Fibroblast of upper back skin (primary cell): ENCODE data around the gene PDK1.

Experiments used
- DNase-seq: peaks from one replicate; pipeline ENCODE4 v3.0.0-alpha.2; 2013

PDK1 gene

DNA sequence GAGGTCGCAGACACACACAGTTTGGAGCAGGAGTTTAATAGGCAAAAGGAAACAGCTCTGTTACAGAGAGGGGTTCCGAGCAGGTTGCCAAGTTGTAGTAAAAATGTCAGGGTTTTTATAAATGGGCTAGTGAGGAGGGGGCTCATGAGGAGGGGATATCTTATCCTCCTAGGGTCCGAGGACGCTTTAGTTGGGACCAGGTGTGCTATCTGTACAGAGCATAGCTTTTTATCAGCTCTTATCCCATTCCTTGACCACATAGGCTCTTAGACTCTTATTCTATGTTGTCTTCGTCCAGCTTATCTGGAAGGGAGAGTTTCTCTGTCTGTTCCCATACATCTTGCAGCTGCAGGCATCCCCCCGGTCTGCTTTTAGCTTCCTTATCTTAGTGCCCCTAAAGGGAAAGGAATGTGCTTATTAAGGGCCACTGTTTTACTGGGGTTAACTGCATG is 44.7 kb downstream of the PDK1 start:
- no peak for DNase-seq

DNA sequence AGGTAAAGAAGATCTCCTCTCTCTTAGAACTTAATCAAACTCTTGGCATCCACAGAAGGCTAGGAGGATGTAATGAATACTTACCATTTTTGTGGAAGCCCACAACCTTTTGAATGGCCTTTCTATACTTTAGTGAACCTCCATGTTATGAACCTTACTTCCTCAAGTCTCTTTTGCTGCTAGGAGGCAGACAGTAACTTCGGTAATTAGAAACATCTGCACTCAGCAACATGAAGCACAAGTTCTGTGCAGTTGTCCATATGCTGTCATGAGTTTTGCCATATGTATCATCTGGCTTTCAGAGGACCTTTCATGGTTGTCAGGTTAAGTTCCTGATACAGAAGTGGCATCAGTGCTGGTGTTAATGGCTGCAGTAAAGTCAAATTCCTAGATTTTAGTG is 50.4 kb downstream of the PDK1 start:
- peak; percentile 86 for DNase-seq

DNA sequence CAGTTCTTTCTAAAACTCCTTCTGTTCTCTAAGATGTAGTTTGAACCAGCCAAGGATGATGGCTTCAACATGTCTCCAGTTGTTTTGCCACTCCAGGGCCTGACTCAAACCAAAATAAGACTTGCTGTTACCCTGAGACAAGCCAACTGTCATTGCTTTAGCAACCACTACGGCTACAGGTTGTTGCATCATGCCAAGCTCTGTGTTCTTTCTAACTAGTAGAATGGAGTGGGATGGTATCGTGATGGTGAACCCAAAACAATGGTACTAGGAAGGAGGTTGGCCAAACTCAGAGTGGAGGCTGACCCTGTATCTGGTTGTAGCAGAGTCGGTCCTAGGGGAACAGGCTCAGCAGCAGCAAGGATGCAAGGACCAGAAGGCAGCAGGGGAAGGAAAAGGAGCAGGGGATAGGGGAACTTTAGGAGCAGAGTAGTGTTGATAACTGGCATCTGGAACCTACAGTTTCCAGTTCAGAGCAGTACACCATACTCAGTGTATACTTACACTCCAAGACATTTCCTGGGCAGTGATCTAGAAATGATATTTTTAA is 51.6 kb downstream of the PDK1 start:
- DNase-seq = no peak

- DNase-seq = no peak
These were observed 53.6 kb downstream of the PDK1 start for GRCh38 chr2:172609488-172609887.

DNA sequence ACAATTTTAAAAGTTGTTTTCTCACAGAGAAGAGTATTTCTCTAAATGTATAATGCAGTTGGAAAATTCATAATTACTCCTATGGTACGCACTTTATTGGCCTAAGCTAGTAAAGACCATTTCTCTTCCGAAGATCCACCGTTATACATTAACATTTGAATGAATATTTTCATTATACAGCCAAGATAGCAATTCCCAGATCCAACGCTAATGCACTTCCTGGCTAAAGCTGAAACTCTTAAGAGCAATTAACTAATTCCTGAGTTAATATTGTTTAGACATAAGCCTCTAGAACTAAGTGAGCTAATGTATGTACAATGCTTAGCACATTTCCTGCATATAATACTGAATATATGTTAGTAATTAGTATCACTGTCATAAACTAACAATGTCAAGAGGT is 56.2 kb downstream of the PDK1 start:
- no peak for DNase-seq

- DNase-seq = peak; percentile 55
These were observed 57.1 kb downstream of the PDK1 start for GRCh38 chr2:172613040-172613439.

DNA sequence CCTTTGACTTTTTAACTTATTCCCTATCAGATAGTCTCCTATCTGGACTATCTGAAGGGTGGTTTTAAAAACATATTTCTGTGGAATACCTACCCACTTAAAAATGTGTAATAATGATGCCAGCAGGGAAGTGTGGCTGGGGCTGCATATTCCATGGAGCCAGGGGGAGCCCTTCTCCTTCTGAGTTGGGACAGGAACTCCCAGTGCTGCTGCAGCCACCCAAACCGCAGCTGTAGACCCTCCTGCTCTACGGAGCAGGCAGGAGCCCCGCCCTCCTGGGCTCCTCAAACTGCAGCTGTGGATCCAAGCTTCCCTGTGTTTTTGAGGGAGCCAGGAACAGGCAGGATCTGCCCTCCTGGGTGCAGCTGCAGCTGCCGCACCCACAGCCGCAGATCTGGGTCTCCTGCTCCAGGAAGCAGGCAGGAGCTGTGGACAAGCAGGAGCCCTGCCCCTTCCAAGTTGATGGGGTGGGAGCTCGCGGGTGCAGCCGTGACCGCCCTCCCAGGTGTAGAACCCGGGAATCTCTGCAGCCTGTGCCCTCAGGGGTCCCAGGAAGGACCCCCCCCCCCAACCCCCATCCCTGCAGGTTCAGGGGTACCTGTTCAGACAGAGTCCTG is 57.8 kb downstream of the PDK1 start:
- DNase-seq = no peak

DNA sequence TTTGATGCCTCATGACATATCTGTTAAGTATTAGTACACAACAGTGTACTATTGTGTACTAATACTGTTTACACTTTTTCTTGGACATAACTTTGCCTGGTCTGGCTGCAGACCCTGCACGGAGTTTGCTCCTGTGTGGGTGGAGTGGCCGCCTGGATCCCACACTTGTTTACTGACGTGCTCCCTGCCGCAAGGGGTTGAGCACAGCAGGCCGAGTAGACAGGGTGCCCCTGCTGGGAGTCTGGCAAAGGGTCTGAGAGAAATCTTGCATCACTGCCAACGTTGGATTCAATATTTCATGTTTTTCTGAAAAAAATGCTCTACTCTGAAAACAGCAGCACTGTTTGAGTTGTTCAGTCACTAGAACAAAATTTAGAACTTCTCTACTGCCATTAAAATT is 59.0 kb downstream of the PDK1 start:
- DNase-seq = no peak

GRCh38 chr2:172615727-172616261 is 59.9 kb downstream of the PDK1 start:
- DNase-seq = no peak

DNA sequence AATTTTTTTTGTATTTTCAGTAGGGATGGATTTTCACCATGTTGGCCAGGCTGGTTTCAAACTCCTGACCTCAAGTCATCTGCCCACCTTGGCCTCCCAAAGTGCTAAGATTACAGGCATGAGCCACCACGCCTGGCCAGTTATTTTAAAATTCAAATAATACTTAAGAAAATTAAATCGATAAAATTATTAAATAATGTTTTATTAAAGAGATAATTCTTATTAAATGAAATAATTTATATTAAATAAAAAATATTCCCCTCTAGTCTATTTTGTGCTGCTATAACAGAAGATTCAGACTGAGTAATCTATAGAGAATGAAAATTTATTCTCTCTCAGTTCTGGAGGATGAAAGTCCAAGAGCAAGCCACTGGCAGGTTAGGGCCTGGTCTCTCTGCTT is 61.2 kb downstream of the PDK1 start:
- DNase-seq = no peak

- DNase-seq = peak; percentile 69
These were observed 67.5 kb downstream of the PDK1 start for GRCh38 chr2:172623249-172623965.

GRCh38 chr2:172624996-172625395 is 69.1 kb downstream of the PDK1 start:
- DNase-seq = peak; percentile 25

DNA sequence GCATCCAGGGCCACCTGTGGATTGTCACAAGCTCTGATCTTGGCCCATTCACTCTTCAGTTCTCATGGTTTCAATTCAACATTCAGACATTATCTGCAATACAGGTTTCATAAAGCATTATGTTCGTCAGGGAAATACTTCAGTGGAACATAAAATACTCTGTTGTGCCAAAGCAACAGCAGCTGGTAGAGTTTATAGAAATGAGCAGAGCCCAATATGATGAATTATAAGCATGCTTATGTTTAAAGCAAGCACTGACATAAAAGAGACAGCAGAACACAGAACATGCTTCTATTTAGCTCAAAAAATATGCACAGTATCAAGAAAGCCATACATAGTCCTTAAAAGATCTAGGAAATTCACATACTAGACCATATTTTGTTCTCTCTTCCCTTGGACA is 71.3 kb downstream of the PDK1 start:
- no peak for DNase-seq

GRCh38 chr2:172628085-172628484 is 72.2 kb downstream of the PDK1 start:
- no peak for DNase-seq

GRCh38 chr2:172629586-172629985 is 73.7 kb downstream of the PDK1 start:
- no peak for DNase-seq

DNA sequence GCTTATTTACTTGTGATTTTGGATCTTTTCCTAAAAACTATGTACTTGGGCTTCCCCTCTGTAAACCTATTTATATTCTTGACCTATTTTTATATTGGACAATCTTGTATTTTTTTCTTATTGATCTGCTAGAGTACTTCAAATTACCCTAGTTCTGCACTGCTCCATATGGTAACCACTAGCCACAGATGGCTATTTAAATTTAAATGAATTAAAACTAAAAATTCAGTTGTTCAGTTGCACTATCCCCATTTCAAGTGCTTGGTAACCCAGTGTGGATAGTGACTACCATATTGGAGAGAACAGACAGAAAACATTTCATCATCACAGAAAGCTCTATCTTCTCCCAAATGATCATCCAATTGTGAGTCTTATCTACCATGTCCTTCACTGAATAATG is 74.3 kb downstream of the PDK1 start:
- DNase-seq = no peak

DNA sequence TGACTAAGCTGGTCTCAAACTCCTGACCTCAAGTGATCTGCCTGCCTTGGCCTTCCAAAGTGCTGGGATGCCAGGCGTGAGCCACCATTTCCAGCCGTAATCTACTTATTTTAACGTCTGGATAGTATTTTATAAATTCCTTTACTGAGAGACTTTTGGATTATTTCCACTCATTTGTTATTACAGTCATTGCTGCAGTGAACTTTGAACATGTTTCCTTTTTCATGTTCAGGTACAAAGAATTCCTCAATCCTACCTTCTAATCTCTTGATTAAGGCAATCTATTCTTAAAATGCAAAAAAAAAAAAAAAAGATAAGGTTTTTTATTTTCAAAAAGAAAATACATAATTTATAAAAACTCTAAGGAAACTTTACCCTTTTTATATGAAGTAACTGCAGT is 78.6 kb downstream of the PDK1 start:
- no peak for DNase-seq

DNA sequence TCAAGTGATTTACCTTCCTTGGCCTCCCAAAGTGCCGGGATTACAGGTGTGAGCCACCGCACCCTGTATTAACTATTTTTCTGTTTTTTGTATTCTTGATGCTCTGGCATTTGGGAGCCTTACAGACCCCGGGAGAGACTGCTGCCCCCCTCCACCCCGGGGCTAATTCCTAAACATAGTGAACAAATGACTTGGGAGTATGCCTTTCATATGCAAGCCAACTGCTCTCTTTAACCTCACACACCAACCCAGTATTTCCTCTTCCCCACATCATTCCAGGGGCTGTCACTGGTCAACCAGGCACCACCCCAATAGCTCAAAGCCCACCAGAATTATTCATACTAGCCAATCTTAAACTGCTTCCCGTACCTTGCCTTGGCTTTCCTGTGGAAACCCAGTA is 79.7 kb downstream of the PDK1 start:
- DNase-seq = no peak

GRCh38 chr2:172639256-172639655 is 83.4 kb downstream of the PDK1 start:
- no peak for DNase-seq

- peak; percentile 84 for DNase-seq
These were observed 83.9 kb downstream of the PDK1 start for GRCh38 chr2:172639823-172640222.

DNA sequence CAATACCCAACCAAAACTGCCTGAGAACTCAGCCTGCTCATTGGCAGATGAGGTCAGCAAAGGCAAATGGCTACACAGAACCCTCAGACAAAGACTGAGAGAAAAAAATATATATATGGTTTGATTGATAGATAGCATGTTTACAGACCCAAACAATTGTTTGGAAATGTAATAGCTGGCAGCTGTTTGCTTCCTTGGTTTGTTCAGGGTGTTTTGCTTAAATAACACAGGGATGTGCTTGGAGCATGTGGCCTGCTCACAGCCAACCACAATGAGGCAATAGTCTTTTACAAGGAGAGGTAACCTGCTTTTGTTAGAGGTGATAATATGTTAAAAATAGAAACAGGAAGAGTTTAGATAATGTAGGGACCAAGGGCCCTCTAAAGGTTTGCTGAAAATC is 84.5 kb downstream of the PDK1 start:
- no peak for DNase-seq

- DNase-seq = no peak
These were observed 86.6 kb downstream of the PDK1 start for GRCh38 chr2:172642301-172643020.

DNA sequence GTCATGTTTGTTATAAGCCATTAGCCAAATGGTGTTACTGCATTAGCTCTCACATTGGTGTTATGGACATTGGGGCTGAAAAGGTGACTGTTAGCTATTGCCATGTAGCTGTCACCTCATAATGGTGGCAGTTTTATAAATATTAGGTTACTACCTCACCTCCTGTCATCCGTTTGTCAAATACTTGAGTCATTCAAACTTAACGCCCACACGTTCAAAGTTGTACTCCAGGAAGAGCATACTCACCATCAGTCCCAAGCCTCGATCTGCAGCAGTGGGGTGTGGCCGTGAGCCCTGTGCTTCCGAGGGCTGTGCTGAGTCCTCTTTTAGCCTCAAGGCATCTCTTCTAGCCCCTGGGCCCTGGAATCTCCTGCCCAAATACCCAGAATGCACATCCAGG is 87.3 kb downstream of the PDK1 start:
- no peak for DNase-seq

GRCh38 chr2:172647439-172647838 is 91.5 kb downstream of the PDK1 start:
- peak; percentile 52 for DNase-seq
